22Rv1 (cell line): ENCODE results near the gene CALM3.

Experiments
- CTCF ChIP-seq: fragments of 450-650 bp; IDR thresholded peaks from 2 replicates; pipeline ENCODE4 v1.5.1; 2017; ENCODE audit warnings: mild to moderate bottlenecking
- ZFX ChIP-seq: fragments of 450-650 bp; IDR thresholded peaks from 2 replicates; pipeline ENCODE4 v1.6.1; 2017; ENCODE audit warnings: antibody characterized with exemption, borderline replicate concordance

DNA sequence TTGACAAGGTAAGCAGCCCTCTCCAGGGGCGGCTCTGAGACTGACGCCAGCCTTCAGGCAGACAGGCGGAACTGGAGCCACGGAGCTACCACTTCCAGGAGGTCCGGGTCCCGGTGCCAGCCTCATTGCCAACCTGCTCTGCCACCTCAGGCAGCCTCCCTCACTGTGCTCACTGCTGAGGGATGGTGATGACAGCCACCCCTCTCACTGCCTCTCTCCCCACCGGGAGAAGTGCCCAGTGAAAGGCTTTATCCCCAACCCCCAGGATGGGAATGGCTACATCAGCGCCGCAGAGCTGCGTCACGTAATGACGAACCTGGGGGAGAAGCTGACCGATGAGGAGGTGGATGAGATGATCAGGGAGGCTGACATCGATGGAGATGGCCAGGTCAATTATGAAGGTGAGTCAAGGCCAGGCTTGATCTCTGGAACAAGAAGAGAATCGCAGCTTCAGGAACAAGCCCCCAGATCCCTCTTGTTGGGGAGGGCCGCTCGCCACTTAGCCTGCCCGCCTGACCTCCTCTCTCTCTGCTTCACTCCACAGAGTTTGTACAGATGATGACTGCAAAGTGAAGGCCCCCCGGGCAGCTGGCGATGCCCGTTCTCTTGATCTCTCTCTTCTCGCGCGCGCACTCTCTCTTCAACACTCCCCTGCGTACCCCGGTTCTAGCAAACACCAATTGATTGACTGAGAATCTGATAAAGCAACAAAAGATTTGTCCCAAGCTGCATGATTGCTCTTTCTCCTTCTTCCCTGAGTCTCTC lies 7.6 kb downstream of the CALM3 start:
- TF ChIP-seq CTCF (no peak), ZFX (no peak)
